ENCODE results near the gene DUSP18.

DNA sequence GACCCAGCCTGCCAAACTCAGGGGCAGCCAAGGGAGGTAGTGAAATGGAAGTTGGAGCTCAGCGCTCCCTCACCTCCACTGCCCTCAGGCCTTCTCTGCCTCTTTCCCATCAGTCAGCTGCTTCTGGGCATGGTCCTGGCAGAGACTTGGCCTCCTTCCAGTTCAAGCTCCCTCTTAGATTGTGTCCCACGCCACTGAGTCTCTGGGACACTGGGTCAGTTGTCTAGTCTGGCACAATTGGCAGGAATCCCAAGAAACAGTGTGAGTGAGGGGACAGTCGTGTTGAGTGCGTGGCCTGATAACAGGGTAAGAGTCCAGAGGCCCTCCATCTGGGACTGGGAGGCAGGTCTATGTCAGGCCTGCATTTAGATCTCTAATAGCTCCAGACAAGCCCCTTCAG is 39.2 kb downstream of the DUSP18 start:
- TF ChIP-seq GATA2 (IDR thresholded peaks at IDR 0.05; ENCODE audit: low read depth, low read length) (0 out of 2 replicates have a peak, but pooled peaks have one; percentile 45), GATA3 (IDR thresholded peaks at IDR 0.05; ENCODE audit: low read depth, low read length) (no peak)

Measured in SH-SY5Y (cell line).